AG09319 (cell line): ENCODE data around the gene OVOL1.

Source experiments
- DNase-seq: peaks from one replicate; pipeline ENCODE4 v3.0.0-alpha.2; 2010; ENCODE audit warnings: low read depth; ENCODE audit errors: extremely low read depth
- TF ChIP-seq, protein P1 (sequence below): IDR thresholded peaks from 2 replicates; pipeline ENCODE4 v1.5.1; 2011; ENCODE audit warnings: low read depth, mild to moderate bottlenecking, inconsistent platforms, low read length, moderate library complexity

Gene OVOL1

DNA sequence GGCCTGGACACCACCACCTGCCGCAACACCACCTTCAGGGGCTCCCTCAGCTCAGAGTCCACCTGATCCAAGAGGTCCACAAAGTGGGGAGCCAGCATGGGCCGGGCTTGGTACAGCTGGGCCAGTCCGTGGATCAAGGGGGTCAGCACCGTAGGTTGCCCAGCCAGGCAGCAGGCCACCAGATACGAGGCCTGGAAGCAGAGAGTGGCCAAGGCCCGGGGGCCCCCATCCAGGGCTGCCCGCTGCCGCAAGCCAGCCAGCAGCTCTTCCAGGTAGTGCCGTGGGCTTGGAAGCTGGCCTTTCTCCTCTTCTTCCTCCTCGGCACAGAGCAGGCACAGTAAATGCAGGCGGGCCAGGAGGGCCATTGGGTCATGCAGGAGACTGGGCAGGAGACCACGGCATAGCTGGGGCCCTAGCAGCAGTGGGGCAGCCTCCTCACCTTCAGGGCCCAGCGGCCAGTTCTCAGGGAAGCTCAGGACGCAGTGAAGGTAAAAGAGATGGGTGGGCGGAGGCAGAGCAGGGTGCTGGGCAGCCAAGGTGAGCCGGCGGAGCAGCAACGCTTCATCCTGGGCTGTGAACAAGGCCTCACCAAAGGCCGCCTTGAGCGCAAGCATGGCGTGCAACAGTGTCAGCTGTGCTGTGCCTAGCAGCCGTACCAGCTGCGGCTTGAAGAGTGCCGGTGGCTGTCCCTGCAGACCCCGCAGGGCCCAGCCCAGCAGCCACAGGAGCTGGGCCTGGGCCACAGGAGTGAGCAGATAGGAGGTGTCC, 7.8 kb upstream of the OVOL1 start:
- no peak for DNase-seq
- TF ChIP-seq, protein P1, sequence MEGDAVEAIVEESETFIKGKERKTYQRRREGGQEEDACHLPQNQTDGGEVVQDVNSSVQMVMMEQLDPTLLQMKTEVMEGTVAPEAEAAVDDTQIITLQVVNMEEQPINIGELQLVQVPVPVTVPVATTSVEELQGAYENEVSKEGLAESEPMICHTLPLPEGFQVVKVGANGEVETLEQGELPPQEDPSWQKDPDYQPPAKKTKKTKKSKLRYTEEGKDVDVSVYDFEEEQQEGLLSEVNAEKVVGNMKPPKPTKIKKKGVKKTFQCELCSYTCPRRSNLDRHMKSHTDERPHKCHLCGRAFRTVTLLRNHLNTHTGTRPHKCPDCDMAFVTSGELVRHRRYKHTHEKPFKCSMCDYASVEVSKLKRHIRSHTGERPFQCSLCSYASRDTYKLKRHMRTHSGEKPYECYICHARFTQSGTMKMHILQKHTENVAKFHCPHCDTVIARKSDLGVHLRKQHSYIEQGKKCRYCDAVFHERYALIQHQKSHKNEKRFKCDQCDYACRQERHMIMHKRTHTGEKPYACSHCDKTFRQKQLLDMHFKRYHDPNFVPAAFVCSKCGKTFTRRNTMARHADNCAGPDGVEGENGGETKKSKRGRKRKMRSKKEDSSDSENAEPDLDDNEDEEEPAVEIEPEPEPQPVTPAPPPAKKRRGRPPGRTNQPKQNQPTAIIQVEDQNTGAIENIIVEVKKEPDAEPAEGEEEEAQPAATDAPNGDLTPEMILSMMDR = no peak

DNA sequence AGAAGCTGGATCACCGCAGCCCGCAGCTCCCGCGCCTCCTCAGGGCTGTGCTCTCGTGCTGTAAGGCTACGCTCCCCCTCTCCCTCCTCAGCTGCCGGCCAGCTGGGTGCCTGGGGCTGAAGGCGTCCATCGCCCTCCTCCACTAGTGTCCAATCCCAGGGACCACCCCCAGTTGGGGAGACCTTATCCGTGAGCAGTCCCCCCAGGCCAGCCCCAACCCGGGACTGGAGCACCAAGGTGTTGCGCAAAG, 7.3 kb upstream of the OVOL1 start:
- no peak for DNase-seq
- TF ChIP-seq, protein P1 = no peak

DNA sequence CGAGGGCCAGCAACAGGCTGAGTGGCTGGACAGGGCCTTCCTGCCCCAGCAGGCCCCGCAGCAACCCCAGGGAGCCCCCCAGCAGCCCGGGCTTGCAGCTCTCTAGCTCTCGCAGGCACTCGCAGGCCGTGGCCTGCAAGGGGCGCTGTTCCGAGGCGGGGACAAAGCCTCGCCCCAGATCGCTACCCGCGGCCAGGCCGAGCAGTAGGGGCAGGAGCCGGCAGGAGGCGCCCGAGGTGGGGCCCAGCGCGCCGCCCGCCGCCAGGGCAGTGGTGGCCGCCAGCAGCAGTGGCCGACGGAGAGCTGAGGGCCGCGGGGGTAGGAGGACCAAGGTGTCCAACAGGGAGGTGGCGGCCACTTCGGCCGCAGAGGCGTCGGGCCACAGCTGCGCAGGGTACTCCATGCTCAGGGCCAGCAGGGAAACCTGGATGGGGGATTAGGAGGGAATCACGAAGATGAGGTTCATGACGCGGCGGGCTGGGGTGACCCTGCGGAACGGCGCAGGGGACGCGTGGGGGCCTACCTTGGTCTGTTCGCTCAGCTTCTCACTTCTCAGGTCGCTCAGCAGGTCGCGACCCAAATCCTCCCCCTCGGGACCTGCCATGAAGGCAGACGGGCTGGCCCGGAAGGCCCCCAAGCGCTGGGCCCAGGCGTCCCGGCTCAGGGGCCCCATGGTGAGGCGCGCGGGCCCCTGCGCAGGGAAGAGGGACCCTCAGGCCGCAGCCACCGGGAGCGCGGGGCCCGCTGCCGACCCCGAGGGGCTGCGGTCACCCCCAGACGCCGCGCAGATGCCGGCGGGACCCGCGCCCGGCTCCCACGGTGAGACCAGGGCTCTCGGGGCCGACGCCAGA, 6.7 kb upstream of the OVOL1 start:
- TF ChIP-seq, protein P1 = peak; percentile 65
- DNase-seq = peak; percentile 36

DNA sequence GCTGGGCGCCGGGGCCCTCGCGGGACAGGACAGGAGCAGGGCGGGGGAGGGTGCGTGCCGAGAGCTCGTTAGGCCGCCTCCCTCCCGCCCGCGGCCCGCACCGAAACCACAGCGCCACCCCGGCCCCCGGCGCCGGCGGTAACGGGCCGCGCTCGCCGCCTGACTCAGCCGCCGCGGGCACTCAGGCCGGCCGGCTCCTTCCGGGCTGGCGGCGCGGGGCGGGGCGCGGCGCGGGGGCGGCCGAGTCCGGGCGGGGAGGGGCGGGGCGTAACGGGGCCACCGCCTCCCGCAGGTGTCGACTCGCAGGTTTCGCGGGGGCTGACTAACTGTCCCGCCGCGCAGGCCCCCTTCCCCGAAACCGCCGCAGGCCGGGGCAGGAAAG, 6.1 kb upstream of the OVOL1 start, which contains the start of gene AP5B1:
TSS of gene AP5B1 (minus strand) at position 207 of the 382 bp plus-strand sequence. CDS start 385 bp downstream, outside the sequence.
- TF ChIP-seq, protein P1 = no peak
- no peak for DNase-seq

DNA sequence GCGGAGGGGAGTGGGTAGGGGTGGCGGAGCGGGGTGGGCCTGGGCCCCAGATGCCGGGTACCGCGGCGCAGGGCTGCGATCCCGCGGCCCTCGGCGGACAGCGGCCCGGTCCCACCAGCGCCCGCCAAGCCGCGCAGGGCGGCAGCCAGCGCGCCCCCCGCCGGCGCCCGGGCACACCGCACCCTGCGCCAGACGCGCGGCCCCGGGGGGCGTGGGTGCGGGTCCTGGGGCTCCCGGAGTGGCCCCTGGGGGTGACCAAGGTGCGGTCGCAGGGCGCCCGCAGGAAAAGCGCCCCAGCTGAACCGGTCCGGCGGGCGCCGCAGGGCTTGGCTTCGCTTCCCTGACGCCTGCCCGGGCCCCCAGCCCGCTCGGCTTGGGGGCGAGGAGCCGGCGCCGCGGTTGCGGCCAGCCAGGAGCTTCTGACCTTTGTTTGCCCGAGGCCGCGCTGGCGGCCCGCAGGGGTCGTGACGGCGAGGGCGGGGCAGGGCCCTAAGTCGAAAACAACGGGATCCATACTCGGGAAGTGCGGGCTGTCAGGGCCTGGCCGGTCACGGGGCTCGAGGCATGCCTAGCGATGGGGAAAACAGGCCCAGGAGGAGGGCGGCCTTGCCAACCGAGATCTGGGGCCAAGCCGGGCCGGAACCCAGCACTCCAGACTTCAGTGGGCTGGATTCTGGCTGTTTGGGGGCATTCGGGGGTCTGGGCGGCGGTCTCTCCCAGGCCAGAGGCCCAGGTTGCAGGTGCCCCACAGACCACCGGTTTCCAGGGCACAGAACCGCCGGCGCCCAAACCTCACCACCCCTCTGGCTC, 5.5 kb upstream of the OVOL1 start:
- DNase-seq = no peak
- TF ChIP-seq, protein P1 = no peak

DNA sequence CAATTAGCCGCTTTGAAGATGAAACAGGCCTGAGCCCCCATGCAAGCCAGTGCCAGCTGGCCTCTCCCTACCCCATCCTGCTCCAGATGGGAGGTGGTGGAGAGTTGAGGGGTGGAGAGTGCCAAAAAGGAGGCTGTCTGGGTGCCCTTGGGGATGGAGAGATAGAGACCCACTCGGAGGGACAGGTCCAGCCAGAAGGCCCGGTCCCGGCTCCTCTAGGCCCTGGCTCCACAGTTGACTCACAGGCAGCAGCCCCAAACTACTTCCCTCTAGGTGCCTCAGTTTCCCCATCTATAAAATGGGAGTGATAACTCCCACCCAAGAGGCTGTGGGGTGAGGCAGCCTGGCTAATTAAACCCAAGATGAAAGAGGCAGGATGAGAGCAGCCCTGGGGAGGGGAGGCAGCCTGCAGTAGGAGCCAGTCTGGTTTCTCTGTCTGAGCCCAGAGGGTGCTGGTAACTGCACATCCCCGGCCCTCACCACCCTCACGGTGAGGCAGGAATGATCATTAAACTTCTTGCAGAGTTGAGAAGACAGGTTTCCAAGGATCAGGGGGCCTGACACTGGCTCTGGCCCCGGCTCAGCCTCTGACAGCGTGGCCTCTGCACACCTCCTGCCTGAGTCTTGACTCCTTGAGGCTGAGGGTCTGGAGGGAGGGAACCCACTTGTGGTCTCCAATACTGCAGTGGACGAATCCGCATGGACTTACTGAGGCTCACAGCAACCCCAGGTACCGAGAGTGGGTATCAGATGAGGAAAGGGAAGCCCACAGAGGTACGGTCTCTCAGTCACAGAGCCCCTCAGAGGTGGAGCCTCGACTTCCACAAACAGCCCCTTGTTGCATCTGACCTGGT, 4.7 kb upstream of the OVOL1 start:
- TF ChIP-seq, protein P1 = no peak
- DNase-seq = no peak
